Measurements from ENCODE around the gene ATP11A.
"Not testable (repeated sequence)": the region's sequence is repeated elsewhere in the genome, so short reads cannot be mapped to it uniquely, and the experiment has no call there.

ATP11A gene

DNA sequence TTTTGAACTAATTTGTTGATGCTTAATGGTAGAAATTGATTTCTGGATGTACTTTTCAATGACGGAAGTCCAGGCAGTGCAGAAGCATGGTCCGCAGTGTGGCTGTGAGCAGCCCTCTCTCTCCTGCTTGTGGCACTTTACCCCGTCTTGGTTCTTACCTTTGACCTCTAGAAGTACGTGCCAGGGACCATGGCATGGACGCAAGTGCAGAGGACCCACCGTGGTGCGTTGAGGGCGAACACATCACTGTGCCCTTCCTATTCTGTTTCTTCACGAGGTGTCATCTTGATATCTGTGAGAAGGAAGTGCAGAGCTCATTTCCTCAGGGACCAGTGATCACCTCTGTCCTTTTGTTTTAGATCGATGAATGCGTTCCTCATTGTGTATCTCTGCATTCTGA is 135.2 kb downstream of the ATP11A start:
- DNase-seq = no peak

DNA sequence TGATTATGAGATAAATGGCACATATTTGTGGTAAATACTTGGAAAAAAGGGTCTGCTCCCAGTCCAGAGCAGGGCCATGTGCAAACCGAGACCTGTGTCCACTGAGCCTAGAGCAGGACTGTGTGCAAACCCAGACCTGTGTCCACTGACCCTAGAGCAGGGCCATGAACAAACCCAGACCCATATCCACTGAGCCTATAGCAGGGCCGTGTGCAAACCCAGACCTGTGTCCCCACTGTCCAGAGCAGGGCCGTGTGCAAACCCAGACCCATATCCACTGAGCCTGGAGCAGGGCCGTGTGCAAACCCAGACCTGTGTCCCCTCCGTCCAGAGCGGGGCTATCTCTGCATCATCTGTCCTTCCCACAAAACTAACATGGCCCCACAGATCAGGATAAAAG is 136.0 kb downstream of the ATP11A start:
- no peak for DNase-seq

DNA sequence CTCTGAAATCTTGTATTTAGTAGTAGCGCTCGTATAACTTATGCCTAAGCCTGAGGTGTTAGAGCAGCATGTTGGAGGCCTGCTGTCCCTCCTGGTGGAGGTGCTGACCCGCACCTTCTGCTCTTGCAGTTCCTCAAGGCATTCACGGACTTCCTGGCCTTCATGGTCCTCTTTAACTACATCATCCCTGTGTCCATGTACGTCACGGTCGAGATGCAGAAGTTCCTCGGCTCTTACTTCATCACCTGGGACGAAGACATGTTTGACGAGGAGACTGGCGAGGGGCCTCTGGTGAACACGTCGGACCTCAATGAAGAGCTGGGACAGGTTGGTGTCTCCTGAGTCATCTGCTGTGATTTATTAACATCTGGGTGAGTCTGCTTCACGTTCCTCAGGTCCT is 136.7 kb downstream of the ATP11A start:
- no peak for DNase-seq

DNA sequence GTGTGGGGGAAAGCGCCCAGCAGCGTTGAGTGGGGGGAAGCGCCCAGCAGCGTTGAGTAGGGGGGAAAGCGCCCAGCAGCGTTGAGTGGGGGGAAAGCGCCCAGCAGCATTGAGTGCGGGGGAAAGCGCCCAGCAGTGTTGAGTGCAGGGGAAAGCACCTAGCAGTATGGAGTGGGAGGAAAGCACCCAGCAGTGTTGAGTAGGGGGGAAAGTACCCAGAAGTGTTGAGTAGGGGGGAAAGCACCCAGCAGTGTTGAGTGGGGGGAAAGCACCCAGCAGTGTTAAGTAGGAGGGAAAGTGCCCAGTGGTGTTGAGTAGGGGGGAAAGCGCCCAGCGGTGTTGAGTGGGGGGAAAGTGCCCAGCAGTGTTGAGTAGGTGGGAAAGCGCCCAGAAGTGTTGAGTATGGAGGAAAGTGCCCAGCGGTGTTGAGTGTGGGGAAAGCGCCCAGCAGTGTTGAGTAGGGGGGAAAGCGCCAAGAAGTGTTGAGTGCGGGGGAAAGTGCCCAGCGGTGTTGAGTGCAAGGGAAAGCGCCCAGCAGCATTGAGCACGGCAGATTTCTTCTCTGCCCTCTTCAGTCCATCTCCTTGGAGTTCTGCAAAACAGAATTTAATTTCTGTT is 138.4 kb downstream of the ATP11A start:
- no peak for DNase-seq

DNA sequence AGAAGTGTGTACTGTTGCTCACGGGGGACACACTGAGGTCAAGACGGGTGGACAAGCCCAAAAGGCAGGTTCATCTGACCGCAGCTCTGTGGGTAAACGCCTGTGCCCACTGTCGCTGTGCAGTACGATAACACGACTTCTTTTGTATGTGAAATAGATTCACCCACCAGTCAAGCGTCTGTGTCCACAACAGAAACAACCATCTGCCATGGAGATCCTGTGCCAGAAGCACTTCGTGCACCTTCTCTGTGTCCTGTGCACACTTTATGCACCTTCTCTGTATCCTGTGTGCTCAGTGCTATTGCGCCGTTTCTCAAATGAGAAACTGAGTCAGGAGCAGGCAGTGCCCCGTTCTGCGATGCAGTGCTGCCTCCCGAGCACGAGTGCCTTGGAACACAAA is 138.9 kb downstream of the ATP11A start:
- no peak for DNase-seq

DNA sequence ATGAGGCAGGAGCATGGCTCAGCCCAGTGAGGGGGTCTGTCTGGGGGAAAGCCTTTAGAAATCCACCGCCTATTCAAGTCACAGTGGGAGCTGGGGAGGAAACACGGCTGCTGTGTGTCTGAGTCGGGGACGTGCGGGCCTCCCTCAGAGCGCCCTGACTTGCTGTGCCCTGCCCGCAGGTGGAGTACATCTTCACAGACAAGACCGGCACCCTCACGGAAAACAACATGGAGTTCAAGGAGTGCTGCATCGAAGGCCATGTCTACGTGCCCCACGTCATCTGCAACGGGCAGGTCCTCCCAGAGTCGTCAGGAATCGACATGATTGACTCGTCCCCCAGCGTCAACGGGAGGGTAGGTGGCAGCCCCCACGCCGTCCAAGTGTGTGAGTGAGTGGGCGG is 141.4 kb downstream of the ATP11A start:
- DNase-seq = no peak

DNA sequence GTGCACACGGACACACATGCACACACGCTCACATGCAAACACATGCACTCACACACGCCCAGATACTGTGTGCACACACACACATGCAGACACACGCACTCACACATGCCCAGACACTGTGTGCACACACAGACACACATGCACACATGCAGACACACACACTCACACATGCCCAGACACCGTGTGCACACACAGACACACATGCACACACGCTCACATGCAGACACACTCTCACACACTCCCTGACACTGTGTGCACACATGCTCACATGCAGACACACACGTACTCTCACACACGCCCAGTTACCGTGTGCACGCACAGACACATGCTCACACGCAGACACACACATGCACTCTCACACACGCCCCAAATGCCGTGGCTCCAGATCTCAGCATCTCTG is 142.0 kb downstream of the ATP11A start:
- DNase-seq = no peak

DNA sequence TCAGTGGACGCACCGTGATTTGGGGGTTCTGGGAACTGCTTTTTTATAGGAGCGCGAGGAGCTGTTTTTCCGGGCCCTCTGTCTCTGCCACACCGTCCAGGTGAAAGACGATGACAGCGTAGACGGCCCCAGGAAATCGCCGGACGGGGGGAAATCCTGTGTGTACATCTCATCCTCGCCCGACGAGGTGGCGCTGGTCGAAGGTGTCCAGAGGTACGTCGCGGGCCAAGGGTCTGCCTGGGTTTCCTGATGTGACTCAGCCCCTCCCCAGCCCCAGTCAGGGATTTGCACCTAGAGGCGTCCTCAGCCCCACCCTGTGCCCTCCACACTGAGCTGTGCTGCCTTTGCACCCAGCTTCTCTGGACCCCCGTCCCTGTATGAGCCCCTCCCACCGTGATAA is 143.0 kb downstream of the ATP11A start:
- DNase-seq = no peak

DNA sequence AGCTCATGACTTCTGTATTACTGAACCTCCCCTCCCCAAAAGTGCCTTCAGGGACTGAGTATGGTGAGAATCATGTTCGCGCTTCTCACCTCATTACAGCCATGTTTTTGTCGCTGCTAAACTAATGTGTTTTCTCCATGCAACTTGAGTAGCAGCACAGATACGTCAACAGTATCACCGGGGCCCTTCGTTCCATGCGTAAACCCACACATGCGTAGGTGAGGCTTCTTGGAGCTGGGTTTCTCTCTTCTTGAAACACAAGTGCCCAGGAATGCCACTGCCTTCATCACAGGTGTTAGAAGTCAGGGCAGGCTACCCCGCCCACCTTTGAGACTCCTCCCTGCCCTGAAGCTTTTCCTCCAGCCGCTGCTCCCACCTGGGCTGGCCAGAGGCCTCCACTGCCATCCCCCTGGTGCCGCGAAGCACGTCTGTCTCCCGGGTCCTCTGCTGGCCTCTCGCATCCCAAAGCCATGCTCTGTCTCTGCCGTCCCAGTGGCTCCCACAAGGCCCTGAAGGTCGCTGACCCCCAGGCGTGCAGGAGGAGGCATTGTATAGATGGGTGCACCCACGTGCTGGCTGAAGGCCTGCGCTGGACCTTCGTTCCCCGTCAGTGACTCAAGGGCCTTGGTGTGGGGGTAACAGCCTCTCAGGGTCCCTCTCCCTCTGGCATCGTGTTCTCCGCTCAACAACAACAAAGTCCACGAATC is 143.9 kb downstream of the ATP11A start:
- no peak for DNase-seq

DNA sequence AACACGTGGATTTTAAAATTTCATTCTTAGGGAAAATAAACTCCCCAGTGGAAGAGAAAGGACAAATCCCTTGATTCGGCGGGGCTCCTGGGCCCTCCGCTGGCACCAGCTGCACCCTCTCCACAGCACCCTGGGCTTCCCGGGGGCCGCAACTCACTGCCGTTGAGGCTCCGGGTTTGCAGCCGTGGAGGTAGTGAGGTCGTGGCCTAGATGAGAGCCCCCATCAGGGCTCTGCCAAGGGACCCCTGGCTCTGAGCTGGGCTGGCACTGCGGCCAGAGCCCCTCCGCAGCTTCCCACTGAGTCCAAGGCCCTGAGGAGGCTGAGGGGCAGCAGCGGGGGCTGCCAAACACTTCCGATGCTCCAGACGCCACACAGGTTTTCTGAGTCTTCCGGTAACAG is 145.5 kb downstream of the ATP11A start:
- no peak for DNase-seq

DNA sequence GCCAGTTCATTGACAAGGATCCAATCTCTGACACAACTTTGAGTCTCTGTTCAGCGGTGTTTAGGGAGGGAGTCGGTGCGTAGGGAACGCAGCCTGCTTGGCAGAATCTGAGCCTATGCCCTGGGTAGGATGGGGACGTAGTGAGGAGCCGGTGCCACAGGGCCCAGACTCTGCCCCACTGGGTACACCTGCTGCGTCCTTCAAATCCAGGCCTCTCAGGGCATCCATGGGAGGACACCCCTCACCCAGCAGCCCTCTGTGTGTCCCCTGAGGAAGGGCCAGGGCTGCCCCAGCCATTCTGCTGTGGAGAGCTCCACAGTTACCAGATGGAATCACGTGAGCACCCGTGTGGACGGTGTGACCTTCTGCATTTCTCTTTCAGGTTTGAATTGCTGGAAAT is 146.0 kb downstream of the ATP11A start:
- no peak for DNase-seq

DNA sequence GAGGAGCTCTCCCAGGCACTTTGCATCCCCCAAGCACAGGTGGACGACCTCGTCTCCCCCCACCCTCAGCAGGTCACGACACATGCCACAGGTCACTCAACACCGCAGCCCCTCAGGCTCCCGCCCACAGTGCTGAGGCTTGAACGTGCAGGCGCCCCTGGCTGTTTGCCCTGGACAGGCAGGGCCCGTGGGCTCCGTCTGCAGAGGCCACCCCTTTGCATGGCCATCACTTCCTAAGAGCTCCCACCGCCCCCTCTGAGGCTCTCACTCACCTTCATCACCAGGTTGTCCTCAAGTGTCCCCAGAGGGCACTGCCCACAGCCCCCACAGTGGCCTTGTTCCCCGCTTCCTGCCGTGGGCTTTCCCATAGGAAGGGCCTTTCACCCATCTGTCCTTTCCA is 147.1 kb downstream of the ATP11A start:
- DNase-seq = no peak

DNA sequence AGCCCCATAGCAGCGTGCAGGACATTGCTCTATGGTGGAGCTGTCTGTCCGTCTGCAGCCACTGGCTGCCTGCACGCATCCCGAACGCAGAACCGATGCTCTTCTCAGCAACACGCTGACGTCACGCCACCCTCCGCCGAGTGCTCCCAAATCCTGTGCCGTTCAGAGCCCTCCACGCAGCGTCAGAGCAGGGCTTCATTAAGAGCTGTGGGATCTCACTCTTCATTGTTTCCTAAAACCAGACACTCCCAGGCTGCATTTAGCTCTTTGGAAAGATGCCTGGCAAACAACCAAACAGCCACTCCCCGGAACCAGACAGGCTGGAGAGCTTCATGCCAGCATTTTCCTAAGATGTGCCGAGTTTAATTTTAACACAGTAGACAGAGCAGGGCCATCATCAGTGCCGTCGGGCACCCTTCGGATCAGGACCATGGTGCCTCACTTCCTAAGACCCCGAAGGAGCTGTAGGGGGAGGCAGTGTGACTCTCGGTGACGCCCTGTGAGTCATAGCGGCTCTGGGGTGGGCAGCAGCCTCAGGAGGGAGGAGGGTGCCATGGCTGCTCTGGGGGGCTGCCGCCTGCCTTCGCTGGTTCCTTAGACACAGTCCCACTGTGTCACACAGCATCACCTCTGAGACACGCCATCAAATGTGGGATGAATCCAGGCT is 147.7 kb downstream of the ATP11A start:
- DNase-seq = no peak

DNA sequence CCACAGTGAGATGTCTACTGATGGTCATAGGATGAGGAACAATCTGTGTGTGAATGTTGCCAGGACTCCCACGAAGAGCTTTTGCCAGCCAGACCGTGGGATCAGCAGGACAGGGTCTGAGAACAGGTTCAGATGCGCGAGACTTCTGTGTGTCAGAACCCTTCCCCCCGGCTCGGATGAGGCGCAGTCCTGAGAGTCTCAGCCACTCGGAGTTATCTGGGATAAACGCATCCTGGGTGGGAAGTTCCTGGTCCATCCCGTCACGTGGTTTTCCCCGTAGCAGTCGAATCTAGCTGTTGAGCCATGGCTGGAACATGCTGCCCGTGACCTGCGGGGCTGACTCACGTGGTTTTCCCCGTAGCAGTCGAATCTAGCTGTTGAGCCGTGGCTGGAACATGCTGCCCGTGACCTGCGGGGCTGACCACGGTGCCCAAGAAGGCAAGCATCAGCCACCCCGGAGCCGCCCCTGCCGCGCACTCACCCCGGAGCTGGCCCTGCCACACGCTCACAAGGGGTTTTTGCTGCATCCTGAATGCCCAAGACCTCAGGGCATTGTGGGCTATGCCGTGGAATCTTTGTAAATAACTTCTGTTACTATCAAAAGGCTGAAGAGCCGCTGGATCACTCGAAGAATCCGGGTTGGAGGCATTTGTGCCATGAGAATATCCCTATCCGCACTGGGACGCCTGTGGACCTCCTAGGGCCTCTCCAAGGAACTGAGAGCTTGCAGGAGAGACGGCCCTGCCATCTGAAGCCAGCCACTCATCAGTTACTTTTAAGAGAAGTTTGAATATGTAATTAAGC is 148.4 kb downstream of the ATP11A start:
- no peak for DNase-seq

DNA sequence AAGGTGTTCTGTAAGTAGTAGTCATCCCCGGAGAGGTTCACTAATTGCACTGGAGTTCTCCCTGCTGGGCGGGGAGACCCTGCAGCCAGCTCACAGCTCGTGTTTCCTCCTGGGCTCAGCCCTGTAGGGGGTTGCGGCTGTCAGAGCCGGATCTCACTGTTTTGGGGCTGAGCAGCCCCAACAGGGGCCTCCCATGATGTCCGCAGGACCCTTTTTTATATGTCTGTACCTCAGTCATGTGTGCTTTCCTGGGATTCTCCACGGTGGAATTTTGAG is 148.9 kb downstream of the ATP11A start:
- DNase-seq = no peak

DNA sequence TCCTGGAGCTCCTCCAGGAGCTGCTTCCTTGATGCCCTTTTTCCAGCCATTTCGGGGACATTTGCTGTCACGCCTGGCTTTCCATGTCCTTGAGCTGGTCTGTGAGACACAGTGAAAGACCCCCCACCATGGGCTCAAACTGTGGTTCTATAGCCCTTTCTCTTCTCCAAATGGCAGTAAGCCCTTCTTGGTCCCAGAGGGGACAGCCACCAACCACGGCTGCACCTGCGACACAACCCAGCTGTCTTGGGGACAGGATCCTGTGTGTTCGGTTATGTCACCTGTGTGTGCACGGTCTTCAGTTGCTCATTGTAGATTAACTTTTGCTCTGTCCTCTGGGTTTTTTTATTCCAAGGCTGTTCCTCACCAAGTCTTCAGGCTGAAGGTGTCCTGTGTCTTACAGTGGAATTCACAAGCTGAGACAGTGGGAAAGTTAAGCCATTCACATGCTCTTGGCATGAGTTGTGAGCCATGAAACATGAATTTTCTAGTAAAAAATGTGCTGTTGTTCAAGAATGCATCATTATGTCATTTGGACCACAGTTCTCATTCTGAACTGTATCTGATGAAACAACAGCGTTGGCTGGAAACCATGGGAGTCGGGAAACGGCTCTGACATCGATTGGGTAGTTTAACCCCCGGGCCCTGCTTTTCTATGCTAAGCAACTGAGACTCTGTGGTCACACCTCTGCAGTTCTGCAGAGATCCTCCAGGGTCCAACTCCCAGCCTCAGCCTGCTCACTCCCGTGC is 149.7 kb downstream of the ATP11A start:
- no peak for DNase-seq

DNA sequence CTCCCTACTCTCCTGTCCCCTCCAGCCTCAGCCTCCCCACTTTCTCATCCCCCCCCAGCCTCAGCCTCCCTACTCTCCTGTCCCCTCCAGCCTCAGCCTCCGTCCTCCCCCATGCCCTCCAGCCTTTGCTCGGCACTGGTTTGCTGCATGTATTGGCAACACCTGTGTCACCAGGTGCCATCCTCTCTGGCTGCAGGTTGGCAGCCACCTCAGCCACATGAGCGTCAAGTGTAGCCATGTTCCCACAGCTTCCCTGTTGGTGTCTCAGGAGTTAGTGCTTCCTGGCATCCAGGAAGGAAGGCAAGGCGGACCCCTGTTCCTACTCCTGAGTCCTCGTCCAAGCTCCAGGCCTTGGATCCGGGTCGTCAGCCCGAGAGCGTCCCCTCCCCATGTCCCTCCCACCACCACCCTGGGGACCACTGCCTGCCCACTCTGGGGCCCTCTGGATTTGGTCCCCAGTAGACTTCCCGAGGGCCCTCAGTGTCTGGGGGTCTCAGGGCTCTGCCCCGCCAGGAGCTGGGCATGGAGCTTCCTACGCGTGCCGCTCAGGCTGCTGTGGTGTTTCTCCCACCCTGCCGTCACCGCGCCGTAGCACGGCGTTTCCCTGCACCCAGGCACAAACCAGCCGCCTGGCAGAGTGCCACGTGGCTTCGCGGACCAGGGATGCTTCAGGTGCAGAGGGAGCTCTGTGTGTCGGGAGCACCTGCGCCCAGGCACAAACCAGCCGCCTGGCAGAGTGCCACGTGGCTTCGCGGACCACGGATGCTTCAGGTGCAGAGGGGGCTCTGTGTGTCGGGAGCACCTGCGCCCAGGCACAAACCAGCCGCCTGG is 150.8 kb downstream of the ATP11A start:
- no peak for DNase-seq

DNA sequence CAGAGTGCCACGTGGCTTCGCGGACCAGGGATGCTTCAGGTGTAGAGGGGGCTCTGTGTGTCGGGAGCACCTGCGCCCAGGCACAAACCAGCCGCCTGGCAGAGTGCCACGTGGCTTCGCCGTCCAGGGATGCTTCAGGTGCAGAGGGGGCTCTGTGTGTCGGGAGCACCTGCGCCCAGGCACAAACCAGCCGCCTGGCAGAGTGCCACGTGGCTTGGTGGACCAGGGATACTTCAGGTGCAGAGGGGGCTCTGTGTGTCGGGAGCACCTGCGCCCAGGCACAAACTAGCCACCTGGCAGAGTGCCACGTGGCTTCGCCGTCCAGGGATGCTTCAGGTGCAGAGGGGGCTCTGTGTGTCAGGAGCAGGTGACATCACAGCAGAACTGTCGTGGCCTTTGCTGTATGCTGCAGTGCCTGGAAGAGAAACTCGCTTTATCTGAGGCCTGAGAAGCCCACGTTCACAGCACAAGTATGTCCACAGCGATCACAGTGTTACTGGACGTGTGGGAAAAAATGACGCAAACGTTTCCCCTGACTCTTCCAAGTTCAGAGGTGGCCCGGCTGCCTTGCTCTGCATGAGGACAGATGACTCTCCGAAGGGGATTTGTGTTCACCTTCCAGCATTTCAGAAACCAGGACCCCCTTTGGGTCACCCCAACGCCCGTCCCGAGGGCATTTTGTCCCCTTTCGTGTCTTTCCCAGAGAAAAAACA is 151.6 kb downstream of the ATP11A start:
- DNase-seq = not testable (repeated sequence)

DNA sequence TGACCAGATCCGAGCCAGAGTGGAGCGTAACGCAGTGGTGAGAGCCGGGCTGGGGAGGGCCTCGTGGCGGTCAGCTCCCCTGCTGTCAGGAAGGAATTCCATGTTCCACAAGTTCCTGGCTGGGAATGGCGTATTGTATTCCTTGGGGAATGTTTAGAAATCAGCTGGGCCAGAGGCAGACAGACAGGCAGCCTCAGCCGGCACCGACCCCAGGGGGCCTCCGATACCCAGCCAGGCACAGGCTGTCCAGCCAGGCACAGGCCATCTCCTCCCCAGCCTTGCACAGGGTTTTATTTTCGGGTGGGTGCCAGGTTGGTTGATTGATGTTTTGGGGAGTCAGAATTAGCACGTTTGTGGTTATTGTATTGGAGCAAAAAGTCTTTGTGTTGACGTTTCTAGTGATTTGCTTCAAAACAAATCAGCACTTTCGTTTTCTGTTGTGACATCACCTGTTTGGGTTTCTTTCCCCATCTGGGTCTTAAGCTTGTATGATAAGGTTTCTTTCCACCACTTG is 152.6 kb downstream of the ATP11A start:
- no peak for DNase-seq

DNA sequence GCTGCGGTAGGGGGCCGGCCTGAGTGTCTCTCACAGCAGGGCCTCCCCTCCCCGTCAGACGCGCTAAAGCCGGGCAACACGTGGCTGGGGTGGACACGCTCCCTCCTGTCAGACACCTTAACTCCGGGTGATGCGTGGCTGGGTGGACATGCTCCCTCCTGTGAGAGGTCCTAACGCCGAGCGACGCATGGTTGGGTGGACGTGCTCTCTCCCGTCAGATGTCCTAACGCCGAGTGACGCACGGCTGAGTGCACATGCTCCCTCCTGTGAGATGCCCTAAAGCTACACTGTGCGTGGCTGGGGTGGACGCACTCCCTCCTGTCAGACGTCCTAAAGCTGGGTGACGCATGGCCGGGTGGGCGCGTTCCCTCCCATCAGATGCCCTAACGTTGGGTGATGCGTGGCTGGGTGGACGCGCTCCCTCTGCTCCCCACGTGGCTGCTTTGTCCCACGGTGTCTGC is 153.1 kb downstream of the ATP11A start:
- DNase-seq = no peak

Measured in NCI-H526 (cell line).